Right atrium auricular region (tissue), 2 donors: Measurements from ENCODE around the gene SLC5A10. TPM values are rescaled to one million over a fixed set of nuclear protein-coding genes. Genes with fewer than 3 reads are reported as not detected.

Experiments used
- DNase-seq: peaks from one replicate; pipeline ENCODE4 v3.0.0-alpha.2; 2019; ENCODE audit warnings: low spot score
- H3K27ac ChIP-seq, 2 donors: fragments of 200-600 bp; sonication (generic); 1 replicate in 1 of 2; 2 replicates in 1 of 2; pipeline ENCODE4 v1.5.1; 2016 to 2019
- H3K27me3 ChIP-seq, 2 donors: fragments of 200-600 bp; sonication (generic); one replicate each; pipeline versions ENCODE4 v1.5.1 to v1.6.0; 2017 to 2019
- H3K36me3 ChIP-seq: fragments of 200-600 bp; sonication (generic); one replicate; pipeline ENCODE4 v1.5.1; 2016
- H3K4me1 ChIP-seq, 2 donors: fragments of 200-600 bp; sonication (generic); one replicate each; pipeline versions ENCODE4 v1.5.1 to v1.6.0; 2017 to 2019
- H3K4me3 ChIP-seq, 2 donors: fragments of 200-600 bp; sonication (generic); 1 replicate in 1 of 2; 2 replicates in 1 of 2; pipeline ENCODE4 v1.5.1; 2017 to 2019; ENCODE audit warnings: mild to moderate bottlenecking in 1 of 2, moderate library complexity in 1 of 2
- H3K9me3 ChIP-seq, 2 donors: fragments of 200-600 bp; sonication (generic); one replicate each; pipeline ENCODE4 v1.5.1; 2019
- CTCF ChIP-seq, 2 donors: fragments of 200-600 bp; sonication (generic); IDR thresholded peaks; one replicate each; pipeline ENCODE4 v1.5.1; 2019; ENCODE audit warnings: antibody characterized with exemption in 2 of 2
- total RNA-seq, 2 donors: library from RNA; depleted of rRNA; stranded (reverse); fragments of >200 nt; gene quantifications; one replicate each; pipeline ENCODE4 v1.1.0, GENCODE V29; 2016

The SLC5A10 gene
- total RNA-seq, 2 donors from 2014 or later, result 0.16 TPM; not detected in 1

- Histone ChIP-seq H3K4me1 (no peaks in the 10 kb centered on the region), H3K9me3 (no peaks in the 10 kb centered on the region), H3K36me3 (peaks cover 41% of the 10 kb centered on the region), H3K27me3 (no peaks in the 10 kb centered on the region), H3K4me3 (no peak overlapping the region), H3K27ac (no peak overlapping the region)
- TF ChIP-seq CTCF (IDR thresholded peaks at IDR 0.05), result no peak
- DNase-seq, result no peak
Observed at GRCh38 chr17:18974407-18975149, 22.6 kb downstream of the SLC5A10 start.

GRCh38 chr17:18975597-18975996 lies 23.6 kb downstream of the SLC5A10 start:
- Histone ChIP-seq H3K4me1 (no peaks in the 10 kb centered on the region), H3K4me3 (no peak overlapping the region), H3K36me3 (peaks cover 41% of the 10 kb centered on the region), H3K27ac (no peak overlapping the region), H3K9me3 (no peaks in the 10 kb centered on the region), H3K27me3 (no peaks in the 10 kb centered on the region)
- no peak for TF ChIP-seq CTCF (IDR thresholded peaks at IDR 0.05)
- DNase-seq, result no peak

DNA sequence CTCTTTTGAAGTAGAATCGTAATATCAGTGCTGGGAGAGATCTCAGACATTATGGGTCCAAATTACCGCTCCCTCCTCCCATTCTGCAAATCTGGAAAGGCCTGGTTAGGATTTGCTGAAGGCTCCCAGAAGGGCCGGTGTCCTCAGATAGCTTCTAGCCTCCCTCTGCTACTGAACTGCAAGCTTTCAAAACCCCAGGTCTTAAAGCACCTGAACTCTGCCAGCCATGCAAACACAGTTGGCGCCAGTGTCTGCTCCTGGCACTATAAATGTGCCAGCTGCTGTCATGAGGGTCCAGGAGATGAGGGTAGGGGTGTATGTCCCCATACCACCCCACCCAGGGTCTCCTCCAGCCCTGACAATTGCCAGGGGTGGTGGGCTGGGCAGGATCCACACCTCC lies 24.2 kb downstream of the SLC5A10 start:
- peaks cover 35% of the 10 kb centered on the region for H3K36me3 ChIP-seq
- H3K27me3 ChIP-seq, result no peaks in the 10 kb centered on the region
- no peaks in the 10 kb centered on the region for H3K9me3 ChIP-seq
- H3K4me3 ChIP-seq, result no peak overlapping the region
- no peak for TF ChIP-seq CTCF (IDR thresholded peaks at IDR 0.05)
- H3K4me1 ChIP-seq, result no peaks in the 10 kb centered on the region
- no peak overlapping the region for H3K27ac ChIP-seq
- no peak for DNase-seq

- DNase-seq, result no peak
- H3K36me3 ChIP-seq, result peaks cover 31% of the 10 kb centered on the region
- H3K4me1 ChIP-seq, result no peaks in the 10 kb centered on the region
- H3K27ac ChIP-seq, result no peak overlapping the region
- H3K4me3 ChIP-seq, result no peak overlapping the region
- H3K27me3 ChIP-seq, result no peaks in the 10 kb centered on the region
- no peak for TF ChIP-seq CTCF (IDR thresholded peaks at IDR 0.05)
- no peaks in the 10 kb centered on the region for H3K9me3 ChIP-seq
Observed at GRCh38 chr17:18977021-18977420, 25.1 kb downstream of the SLC5A10 start.

DNA sequence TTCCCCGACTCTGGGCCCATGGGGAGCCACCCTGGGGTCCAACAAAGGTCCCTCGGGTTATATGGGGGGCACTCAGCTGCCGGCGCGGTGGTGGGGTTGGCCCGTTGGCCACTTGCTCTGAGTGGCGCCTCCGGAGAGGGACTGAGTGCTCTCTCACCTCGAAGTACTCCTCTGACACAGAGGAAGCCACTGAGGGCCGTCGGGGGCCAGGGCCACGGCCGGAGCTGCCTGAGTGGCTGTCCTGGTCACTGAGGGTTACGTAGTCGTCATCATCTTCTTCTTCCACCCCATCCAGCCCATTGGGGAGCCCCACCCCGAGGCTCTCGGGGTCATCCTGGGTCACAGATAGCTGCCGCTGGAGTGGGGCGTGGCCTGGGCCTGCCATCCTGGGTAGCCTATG lies 25.7 kb downstream of the SLC5A10 start:
- Histone ChIP-seq H3K27me3 (no peaks in the 10 kb centered on the region), H3K27ac (no peak overlapping the region), H3K4me3 (no peak overlapping the region), H3K4me1 (no peaks in the 10 kb centered on the region), H3K36me3 (peaks cover 31% of the 10 kb centered on the region), H3K9me3 (no peaks in the 10 kb centered on the region)
- no peak for TF ChIP-seq CTCF (IDR thresholded peaks at IDR 0.05)
- DNase-seq, result no peak

GRCh38 chr17:18978050-18978449 lies 26.1 kb downstream of the SLC5A10 start:
- DNase-seq, result no peak
- no peak for TF ChIP-seq CTCF (IDR thresholded peaks at IDR 0.05)
- Histone ChIP-seq H3K9me3 (no peaks in the 10 kb centered on the region), H3K4me3 (no peak overlapping the region), H3K36me3 (peaks cover 31% of the 10 kb centered on the region), H3K27ac (no peak overlapping the region), H3K27me3 (no peaks in the 10 kb centered on the region), H3K4me1 (no peaks in the 10 kb centered on the region)
